HepG2 (cell line): ENCODE measurements around the gene CDK11B. TPM values are rescaled to one million over a fixed set of nuclear protein-coding genes. Genes with fewer than 3 reads are reported as not detected.

Experiments used
- ATAC-seq: fragments of 200-7000 bp; cut with Tn5 transposase; 3 replicates; pipeline ENCODE4 v1.9.1; 2020; ENCODE audit warnings: mild to moderate bottlenecking, moderate library complexity
- BruUV-seq: library from RNA; stranded (reverse); fragments of 400-500 nt; replicated peaks from 2 replicates; lab custom pipeline; 2021; lab: Mats Ljungman, UMichigan
- CTCF ChIA-PET: fragments of 300-600 bp; formaldehyde crosslinking; extraction: SDS; loops from one replicate; lab custom pipeline; 2021; ENCODE audit warnings: low total read pairs, inconsistent platforms, low intra/inter-chr PET ratio; lab: Yijun Ruan, JAX
- POLR2A ChIA-PET: fragments of 350-600 bp; sonication (Branson Sonifier 250); formaldehyde crosslinking; loops from one replicate; lab custom pipeline; 2020; ENCODE audit warnings: antibody characterized with exemption, inconsistent platforms; lab: Yijun Ruan, JAX
- DNase-seq: peaks from one replicate; pipeline ENCODE4 v3.0.0-alpha.2; 2015; ENCODE audit warnings: low spot score
- FAIRE-seq: peaks from 3 replicates; lab custom pipeline; 2011; peaks lifted over from hg19 to GRCh38; lab: Jason Lieb, UNC
- H2AFZ ChIP-seq: one replicate; pipeline ENCODE4 v1.6.1; 2011; ENCODE audit warnings: low read length, inconsistent platforms
- H3K27ac ChIP-seq: fragments of 300-600 bp; 3 replicates; pipeline ENCODE4 v1.8.0; 2011; ENCODE audit warnings: mixed run types, mild to moderate bottlenecking, mixed read lengths, low read length, inconsistent platforms; ENCODE audit not compliant: insufficient read depth; ENCODE audit errors: extremely low read length
- H3K27me3 ChIP-seq, 2 experiments: fragments of 200-600 bp in 1 of 2; 2 replicates in 1 of 2; 3 replicates in 1 of 2; pipeline versions ENCODE4 v1.6.0 to v1.8.0; 2011; ENCODE audit warnings: low read length in 2 of 2, mild to moderate bottlenecking in 2 of 2, moderate library complexity in 2 of 2, inconsistent platforms in 1 of 2; ENCODE audit not compliant: insufficient read depth in 2 of 2, control insufficient read depth in 1 of 2
- H3K36me3 ChIP-seq, 2 experiments: fragments of 200-600 bp in 1 of 2; replicated peaks in 1 of 2; 2 replicates in 1 of 2; 3 replicates in 1 of 2; pipeline versions ENCODE4 v1.5.1 to v1.8.0; 2011; ENCODE audit warnings: low read length in 2 of 2, inconsistent platforms in 1 of 2; ENCODE audit not compliant: insufficient read depth in 2 of 2, control insufficient read depth in 1 of 2
- H3K4me1 ChIP-seq: 2 replicates; pipeline ENCODE4 v1.5.1; 2012; ENCODE audit warnings: low read length, inconsistent platforms; ENCODE audit not compliant: insufficient read depth
- H3K4me2 ChIP-seq: 2 replicates; pipeline ENCODE4 v1.6.0; 2011; ENCODE audit warnings: low read depth, low read length, inconsistent platforms
- H3K4me3 ChIP-seq, 3 experiments: fragments of 200-600 bp in 1 of 3; sonication (generic), shearing (Covaris generic) in 1 of 3; replicated peaks in 1 of 3; 2 replicates each; pipeline ENCODE4 v1.5.1; 2011 to 2016; ENCODE audit warnings: low read length in 3 of 3, inconsistent platforms in 2 of 3, low read depth in 2 of 3, mild to moderate bottlenecking in 2 of 3, control low read depth in 1 of 3, mixed read lengths in 1 of 3; ENCODE audit not compliant: insufficient read depth in 1 of 3
- H3K79me2 ChIP-seq: one replicate; pipeline ENCODE4 v1.6.1; 2011; ENCODE audit warnings: low read length, inconsistent platforms; ENCODE audit not compliant: insufficient read depth
- H3K9ac ChIP-seq: 2 replicates; pipeline ENCODE4 v1.6.0; 2011; ENCODE audit warnings: mild to moderate bottlenecking, low read depth, low read length, inconsistent platforms; ENCODE audit not compliant: insufficient read depth
- H3K9me3 ChIP-seq: 2 replicates; pipeline ENCODE4 v1.5.1; 2012; ENCODE audit warnings: mild to moderate bottlenecking, low read length
- H4K20me1 ChIP-seq: 2 replicates; pipeline ENCODE4 v1.6.0; 2011; ENCODE audit warnings: inconsistent platforms, mild to moderate bottlenecking, low read length, moderate library complexity; ENCODE audit not compliant: insufficient read depth
- AGO2 ChIP-seq: fragments of 200-400 bp; formaldehyde crosslinking; optimal IDR thresholded peaks from 2 replicates; pipeline ENCODE3; 2017; ENCODE audit warnings: mild to moderate bottlenecking, low read depth, low read length, moderate library complexity
- ATF1 ChIP-seq: IDR thresholded peaks from 2 replicates; pipeline ENCODE4 v1.6.1; 2016; ENCODE audit warnings: mild to moderate bottlenecking, control low read depth
- CREM ChIP-seq, 2 experiments: sonication (generic) in 1 of 2; formaldehyde crosslinking in 1 of 2; IDR thresholded peaks; 2 replicates each; pipeline versions ENCODE4 v1.4.0 to v1.6.1; 2016 to 2020; ENCODE audit warnings: antibody characterized with exemption in 1 of 2, mild to moderate bottlenecking in 1 of 2, missing genetic modification reagents in 1 of 2
- HIVEP1 ChIP-seq: sonication (generic); formaldehyde crosslinking; IDR thresholded peaks from 2 replicates; pipeline ENCODE4 v1.4.0; 2020; ENCODE audit warnings: mild to moderate bottlenecking, missing genetic modification reagents
- RXRA ChIP-seq: sonication (generic); formaldehyde crosslinking; IDR thresholded peaks from 2 replicates; pipeline ENCODE4 v1.5.1; 2020; ENCODE audit warnings: missing genetic modification reagents
- ZBTB38 ChIP-seq: sonication (generic); formaldehyde crosslinking; IDR thresholded peaks from 2 replicates; pipeline ENCODE4 v1.5.1; 2020; ENCODE audit warnings: mild to moderate bottlenecking, missing genetic modification reagents
- ZFP91 ChIP-seq: sonication (generic); formaldehyde crosslinking; IDR thresholded peaks from 2 replicates; pipeline ENCODE4 v1.9.0; 2022; ENCODE audit warnings: missing genetic modification reagents, mild to moderate bottlenecking, borderline replicate concordance
- ZNF121 ChIP-seq: sonication (generic); formaldehyde crosslinking; IDR thresholded peaks from 2 replicates; pipeline ENCODE4 v1.5.0; 2020; ENCODE audit warnings: mild to moderate bottlenecking, missing genetic modification reagents
- ZNF224 ChIP-seq: sonication (generic); formaldehyde crosslinking; IDR thresholded peaks from 2 replicates; pipeline ENCODE4 v1.5.0; 2020; ENCODE audit warnings: mild to moderate bottlenecking, missing genetic modification reagents
- ZNF768 ChIP-seq: sonication (generic); formaldehyde crosslinking; IDR thresholded peaks from 2 replicates; pipeline ENCODE4 v1.4.0; 2020; ENCODE audit warnings: missing genetic modification reagents
- WGBS: methylation state at CpG from one replicate; pipeline ENCODE4 v1.1.6; 2017; ENCODE audit warnings: low lambda C conversion rate; 5-methylcytosine and 5-hydroxymethylcytosine counted together
- in situ Hi-C: cut with HindIII; loops from 2 replicates; pipeline ENCODE4 v1.10.0; 2017; ENCODE audit warnings: low pct_unique_long_range_greater_than_20kb; ENCODE audit not compliant: extremely low pct_ligation_motif_present
- intact Hi-C: fragments of 100-400 bp; cut with micrococcal nuclease; formaldehyde crosslinking; loops from one replicate; pipeline ENCODE4 v1.10.0; 2022; ENCODE audit not compliant: unreplicated experiment
- polyA plus RNA-seq, 8 experiments: library from polyadenylated mRNA; depleted of rRNA in 3 of 8; stranded (reverse) in 7 of 8; unstranded in 1 of 8; fragments of >200 nt; fragmentation: Illumina TruSeq in 4 of 8; extraction: Trizol in 4 of 8; gene quantifications; 2 replicates each; pipeline versions ENCODE4 v1.2.1 to v1.2.3, GENCODE V29; 2011 to 2016; ENCODE audit warnings: low read depth in 4 of 8, missing spikeins in 1 of 8, mixed read lengths in 1 of 8; ENCODE audit not compliant: insufficient read depth in 1 of 8
- total RNA-seq, 5 experiments: library from RNA; depleted of rRNA; stranded (reverse); fragments of >200 nt; fragmentation: Illumina TruSeq; extraction: Trizol; gene quantifications; 2 replicates each; pipeline ENCODE4 v1.2.3, GENCODE V29; 2016; ENCODE audit warnings: low read depth in 1 of 5
- TF ChIP-seq, protein P1 (sequence below): sonication (generic); formaldehyde crosslinking; IDR thresholded peaks from 2 replicates; pipeline ENCODE4 v1.4.0; 2020; ENCODE audit warnings: missing genetic modification reagents

CDK11B gene
- total and polyA plus RNA-seq, 2 of the 13 experiments (the other 11 are each of a cell fraction or from before 2014, with no cell fraction given): 3.6 to 15.1 TPM

DNA sequence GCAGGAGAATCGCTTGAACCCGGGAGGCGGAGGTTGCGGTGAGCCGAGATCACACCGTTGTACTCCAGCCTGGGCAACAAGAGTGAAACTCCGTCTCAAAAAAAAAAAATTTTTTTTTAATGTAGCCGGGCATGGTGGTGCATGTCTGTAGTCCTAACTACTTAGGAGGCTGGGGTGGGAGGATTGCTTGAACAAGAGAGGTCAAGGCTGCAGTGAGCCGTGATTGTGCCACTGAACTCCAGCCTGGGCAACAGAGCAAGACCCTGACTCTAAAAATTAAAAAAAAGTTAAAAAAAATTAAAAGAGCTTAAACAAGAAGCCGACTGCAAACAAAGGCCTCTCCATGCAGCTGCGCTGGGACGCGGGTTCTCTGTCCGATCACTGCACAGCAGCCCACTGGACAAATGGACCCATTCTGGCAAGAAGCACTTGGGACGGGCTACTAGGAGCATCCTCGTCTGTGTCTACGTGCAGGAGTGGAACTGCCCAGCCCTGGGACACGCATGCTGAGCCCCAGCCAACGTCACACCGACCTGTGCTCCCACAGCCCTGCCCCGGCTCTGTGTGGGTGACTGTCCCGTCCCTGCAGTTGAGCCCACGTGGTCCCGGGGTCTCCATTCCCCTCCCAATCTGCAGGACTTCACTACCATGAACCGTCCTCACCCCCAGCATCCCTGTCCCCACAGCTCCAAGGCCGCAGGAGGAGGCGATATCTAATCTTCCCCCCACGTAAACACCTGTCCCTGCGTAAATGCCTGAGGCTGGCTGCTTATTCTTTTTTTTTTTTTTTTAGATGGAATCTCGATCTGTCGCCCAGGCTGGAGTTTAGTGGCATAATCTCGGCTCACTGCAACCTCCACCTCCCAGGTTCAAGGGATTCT is 21.5 kb upstream of the CDK11B start:
- Histone ChIP-seq H3K36me3 (no peaks in the 10 kb centered on the region; a peak in 1 of 5 replicates), H4K20me1 (no peaks in the 10 kb centered on the region; the same call in 1 of the 2 replicates), H3K9ac (no peak overlapping the region), H3K4me1 (peaks cover 55% of the 10 kb centered on the region), H3K4me3 (peak overlapping the region in 1 of 3 experiments; percentile 14; a peak in 1 of 6 replicates), H3K27ac (peak overlapping the region; percentile 53), H3K9me3 (no peaks in the 10 kb centered on the region), H3K79me2 (peaks cover 9% of the 10 kb centered on the region)
- DNase-seq: no peak
- in situ Hi-C loops: no loop called here
- intact Hi-C loops: no loop called here
- WGBS: 84% methylated on average over 32 of the region's 32 CpGs
- CTCF ChIA-PET: no interaction called here
- BruUV-seq: no TSS peak
- no peak for ATAC-seq
- TF ChIP-seq, protein P1, sequence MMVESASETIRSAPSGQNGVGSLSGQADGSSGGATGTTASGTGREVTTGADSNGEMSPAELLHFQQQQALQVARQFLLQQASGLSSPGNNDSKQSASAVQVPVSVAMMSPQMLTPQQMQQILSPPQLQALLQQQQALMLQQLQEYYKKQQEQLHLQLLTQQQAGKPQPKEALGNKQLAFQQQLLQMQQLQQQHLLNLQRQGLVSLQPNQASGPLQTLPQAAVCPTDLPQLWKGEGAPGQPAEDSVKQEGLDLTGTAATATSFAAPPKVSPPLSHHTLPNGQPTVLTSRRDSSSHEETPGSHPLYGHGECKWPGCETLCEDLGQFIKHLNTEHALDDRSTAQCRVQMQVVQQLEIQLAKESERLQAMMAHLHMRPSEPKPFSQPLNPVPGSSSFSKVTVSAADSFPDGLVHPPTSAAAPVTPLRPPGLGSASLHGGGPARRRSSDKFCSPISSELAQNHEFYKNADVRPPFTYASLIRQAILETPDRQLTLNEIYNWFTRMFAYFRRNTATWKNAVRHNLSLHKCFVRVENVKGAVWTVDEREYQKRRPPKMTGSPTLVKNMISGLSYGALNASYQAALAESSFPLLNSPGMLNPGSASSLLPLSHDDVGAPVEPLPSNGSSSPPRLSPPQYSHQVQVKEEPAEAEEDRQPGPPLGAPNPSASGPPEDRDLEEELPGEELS (CRISPR knock-in tag): no peak
- TF ChIP-seq RXRA (0 out of 2 replicates have a peak, but pooled peaks have one; percentile 7), AGO2 (peak; percentile 48), ZBTB38 (peak; percentile 84; the same call in 1 of the 2 replicates), ZFP91 (CRISPR knock-in tag) (peak; percentile 45; the same call in 1 of the 2 replicates), ATF1 (CRISPR knock-in tag) (no peak), ZNF224 (no peak), ZNF768 (CRISPR knock-in tag) (peak; percentile 19; the same call in 1 of the 2 replicates), ZNF121 (CRISPR knock-in tag) (peak; percentile 54), HIVEP1 (no peak), CREM (IDR thresholded peaks at IDR 0.05) (no peak), CREM (CRISPR knock-in tag; IDR thresholded peaks at IDR 0.05) (no peak)
- TF ChIP-seq, all 625 proteins: peak for 6
- POLR2A ChIA-PET: interaction anchor here (0.7 kb wide), 1 partner anchor 11 kb away, joined by 3 read pairs; no protein-coding TSS in a partner anchor
- Histone ChIP-seq H2AFZ (no peak overlapping the region), H3K27me3 (no peaks in the 10 kb centered on the region), H3K4me2 (peak overlapping the region; percentile 31; the same call in 1 of the 2 replicates)
- no peak for FAIRE-seq
